ENCODE results near the gene OR6C68. TPM values are rescaled to one million over a fixed set of nuclear protein-coding genes. Genes with fewer than 3 reads are reported as not detected.

OR6C68 gene
- total and polyA plus RNA-seq, 2 of the 8 experiments (the other 6 are each of a cell fraction or from before 2014, with no cell fraction given) = not detected

GRCh38 chr12:55443776-55444175 is 48.4 kb upstream of the OR6C68 start, which contains the start of gene OR6C2:
TSS of gene OR6C2 (plus strand) at chr12:55444076. CDS start at chr12:55452214, 8,138 bp downstream.
- H4K8ac ChIP-seq (ENCODE audit: extremely low read depth, insufficient read depth, low read length) = no peak within 1 kb of the TSS
- H4K20me1 ChIP-seq (replicated peaks in 1 of 2; ENCODE audit: control insufficient read depth in 1 of 2, insufficient read depth in 2 of 2, low read length in 2 of 2) = no peaks in the 10 kb centered on the region
- H2BK5ac ChIP-seq (ENCODE audit: low read depth, low read length) = no peak within 1 kb of the TSS
- H2BK12ac ChIP-seq (ENCODE audit: low read depth, low read length) = no peak within 1 kb of the TSS
- no peak within 1 kb of the TSS for H3K4me3 ChIP-seq (ENCODE audit: extremely low read depth in 1 of 4, insufficient read depth in 2 of 4, low read depth in 3 of 4, low read length in 4 of 4)
- no peak within 1 kb of the TSS for H3K14ac ChIP-seq (ENCODE audit: insufficient read length)
- H3K79me1 ChIP-seq (ENCODE audit: low read depth, low read length) = no peaks in the 10 kb centered on the region
- H3K4ac ChIP-seq (replicated peaks; ENCODE audit: insufficient read length, low read depth, low read length) = no peak within 1 kb of the TSS
- no peaks in the 10 kb centered on the region for H3K79me2 ChIP-seq (ENCODE audit: control insufficient read depth in 1 of 2, insufficient read depth in 2 of 2, low read length in 2 of 2)
- WGBS, 2 experiments (ENCODE audit: extremely low coverage in 1 of 2, insufficient coverage in 1 of 2, insufficient read length in 1 of 2, insufficient replicate concordance in 2 of 2, low coverage in 1 of 2, low lambda C conversion rate in 2 of 2, missing lambda C conversion rate in 1 of 2) = 84% methylated on average over 2 of the region's 2 CpGs; no CpG with 5 or more reads in 1 of the 2 experiments
- H2AK5ac ChIP-seq (ENCODE audit: low read depth, low read length) = no peak within 1 kb of the TSS
- no peak within 1 kb of the TSS for H2BK120ac ChIP-seq (replicated peaks; ENCODE audit: low read depth, low read length)
- no peak within 1 kb of the TSS for H3K9ac ChIP-seq (replicated peaks in 1 of 4; ENCODE audit: extremely low read depth in 1 of 4, low read depth in 3 of 4, low read length in 3 of 4)
- H3K27ac ChIP-seq (ENCODE audit: low read depth, low read length) = no peak within 1 kb of the TSS
- no peaks in the 10 kb centered on the region for H3K4me1 ChIP-seq (replicated peaks in 1 of 4; ENCODE audit: control insufficient read depth in 3 of 4, insufficient read depth in 4 of 4, low read length in 3 of 4)
- H3K27me3 ChIP-seq (replicated peaks in 1 of 4; ENCODE audit: control insufficient read depth in 3 of 4, extremely low read depth in 1 of 4, insufficient read depth in 3 of 4, low read length in 3 of 4) = no peaks in the 10 kb centered on the region
- CTCF ChIA-PET (ENCODE audit: partially characterized antibody) = interaction anchor here (0.7 kb wide), 1 partner anchor 169 kb away, joined by 3 read pairs; no protein-coding TSS in a partner anchor
- H2BK15ac ChIP-seq (ENCODE audit: low read length) = no peak within 1 kb of the TSS
- H3K4me2 ChIP-seq (ENCODE audit: insufficient read depth in 1 of 2, low read depth in 2 of 2, low read length in 2 of 2) = no peak within 1 kb of the TSS
- H3K18ac ChIP-seq (ENCODE audit: extremely low read depth, low read length) = no peak within 1 kb of the TSS
- POLR2A ChIA-PET (ENCODE audit: partially characterized antibody) = no interaction called here
- no peak within 1 kb of the TSS for H3K23ac ChIP-seq (ENCODE audit: insufficient read length)
- no peak for DNase-seq (ENCODE audit: low read depth in 1 of 2, low spot score in 2 of 2)
- no peak within 1 kb of the TSS for H3K56ac ChIP-seq (replicated peaks; ENCODE audit: insufficient read length, low read depth, low read length)
- no peak within 1 kb of the TSS for H4K5ac ChIP-seq (ENCODE audit: insufficient read length, low read depth, low read length)
- H2AFZ ChIP-seq (ENCODE audit: low read length) = no peak within 1 kb of the TSS
- H4K91ac ChIP-seq (replicated peaks; ENCODE audit: insufficient read length, low read length) = no peak within 1 kb of the TSS
- no peaks in the 10 kb centered on the region for H3K36me3 ChIP-seq (ENCODE audit: control insufficient read depth in 2 of 4, insufficient read depth in 4 of 4, low read length in 3 of 4)
- no peak within 1 kb of the TSS for H2BK20ac ChIP-seq (ENCODE audit: low read length)
- no peaks in the 10 kb centered on the region; a peak in 1 of 4 replicates for H3K9me3 ChIP-seq (ENCODE audit: insufficient read depth in 2 of 2, low read depth in 1 of 2, low read length in 1 of 2)
- TF ChIP-seq YY1 (IDR thresholded peaks at IDR 0.05; ENCODE audit: low read depth, low read length) (no peak), CBX8 (IDR thresholded peaks at IDR 0.05; ENCODE audit: borderline replicate concordance, low read depth, low read length) (no peak), TAF7 (optimal IDR thresholded peaks at IDR 0.05; ENCODE audit: borderline replicate concordance, low read depth, low read length) (no peak), BACH1 (IDR thresholded peaks at IDR 0.05; ENCODE audit: low read length) (no peak), SP4 (IDR thresholded peaks at IDR 0.05; ENCODE audit: low read length) (no peak), ZNF274 (IDR thresholded peaks at IDR 0.05; ENCODE audit: borderline replicate concordance, extremely low read depth, low read length) (no peak), CTCF (IDR thresholded peaks at IDR 0.05; ENCODE audit: control extremely low read depth in 1 of 3, insufficient read depth in 1 of 3, low read depth in 1 of 3, low read length in 3 of 3) (no peak)
- no peak for FAIRE-seq
- no peaks in the 10 kb centered on the region for H3K23me2 ChIP-seq (ENCODE audit: low read depth, low read length)

Data from H1 (cell line).